GM12891 (cell line): ENCODE measurements around the gene HUS1.

Experiments used
- POLR2A ChIP-seq: IDR thresholded peaks from 2 replicates; pipeline ENCODE4 v1.6.1; 2011; ENCODE audit warnings: low read depth, low read length, control low read depth
- POLR2AphosphoS5 ChIP-seq: IDR thresholded peaks from 2 replicates; pipeline ENCODE4 v1.6.1; 2011; ENCODE audit warnings: low read depth, low read length, control low read depth
- POU2F2 ChIP-seq: IDR thresholded peaks from 2 replicates; pipeline ENCODE4 v1.6.1; 2011; ENCODE audit warnings: low read depth, mild to moderate bottlenecking, control low read depth, low read length, moderate library complexity

GRCh38 chr7:47950714-47951113 is 28.7 kb downstream of the HUS1 start:
- TF ChIP-seq POLR2A = no peak
- no peak for TF ChIP-seq POLR2AphosphoS5
- TF ChIP-seq POU2F2 = no peak
